ENCODE results near the gene USP5.

USP5 gene

DNA sequence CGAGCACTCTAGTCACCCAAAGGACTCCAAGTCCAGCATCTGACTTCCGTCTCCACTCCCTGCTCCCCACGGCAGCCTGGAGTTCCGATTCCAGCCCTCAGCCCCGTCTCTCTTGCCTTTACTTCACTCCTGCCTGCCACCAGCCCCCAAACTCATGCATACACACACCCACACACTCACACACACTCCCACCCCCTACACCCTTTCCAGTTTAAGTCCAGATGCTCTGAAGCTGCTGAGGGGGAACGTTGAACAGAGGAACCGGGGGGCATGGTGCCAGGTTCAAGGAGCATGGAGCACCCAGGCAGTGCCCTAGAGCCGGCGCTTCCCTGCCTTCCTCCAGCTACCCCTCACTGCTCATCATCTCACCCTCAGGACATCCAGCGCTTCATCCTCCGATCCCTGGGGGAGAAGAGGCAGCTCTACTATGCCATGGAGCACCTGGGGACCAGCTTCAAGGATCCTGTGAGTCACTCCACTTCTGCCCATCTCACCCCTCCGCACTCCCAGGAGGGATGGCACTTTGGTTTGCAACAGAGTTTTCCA lies 20.4 kb upstream of the USP5 start:
- Mint-ChIP-seq H3K4me3 (no peak overlapping the region), H3K27me3 (peaks cover 2% of the 10 kb centered on the region), H3K4me1 (ENCODE audit: low read depth) (peaks cover 21% of the 10 kb centered on the region), H3K36me3 (no peaks in the 10 kb centered on the region), H3K9me3 (ENCODE audit: low read depth) (no peaks in the 10 kb centered on the region), H3K27ac (no peak overlapping the region)

GRCh38 chr12:6832125-6832524 lies 19.8 kb upstream of the USP5 start:
- Mint-ChIP-seq H3K27me3 (peaks cover 2% of the 10 kb centered on the region), H3K4me1 (ENCODE audit: low read depth) (peaks cover 21% of the 10 kb centered on the region), H3K27ac (no peak overlapping the region), H3K36me3 (no peaks in the 10 kb centered on the region), H3K4me3 (no peak overlapping the region), H3K9me3 (ENCODE audit: low read depth) (no peaks in the 10 kb centered on the region)

DNA sequence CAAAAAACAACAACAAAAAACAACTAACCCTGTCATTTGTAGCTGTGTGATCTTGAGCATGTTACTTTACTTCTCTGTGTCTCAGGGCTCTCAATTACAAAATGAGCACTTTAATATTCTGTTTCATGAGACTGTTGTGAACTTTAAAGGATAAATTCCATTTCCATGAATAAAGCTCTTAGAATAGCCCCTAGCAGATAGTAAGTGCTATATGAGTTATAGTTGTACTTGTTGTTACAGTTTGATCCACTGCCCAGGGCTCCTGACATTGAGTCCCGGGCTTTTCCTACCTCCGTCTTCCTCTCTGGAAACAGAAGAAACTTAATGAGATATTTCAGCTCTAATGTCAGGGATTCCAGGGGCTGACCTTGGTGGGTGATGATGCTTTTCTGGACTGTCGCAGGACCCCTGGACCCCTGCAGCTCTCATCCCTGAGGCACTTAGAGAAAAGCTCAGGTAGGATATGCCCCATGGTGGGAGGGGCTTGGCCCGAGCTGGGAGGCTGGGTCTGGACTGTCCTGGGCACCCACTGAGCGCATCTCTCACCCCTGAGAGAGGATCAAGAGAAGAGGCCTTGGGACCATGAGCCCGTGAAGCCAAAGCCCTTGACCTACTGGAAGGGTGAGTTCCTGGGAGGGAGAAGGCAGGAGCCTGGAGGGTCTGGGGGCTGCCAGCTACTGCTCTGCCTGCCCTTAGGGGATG lies 18.6 kb upstream of the USP5 start:
- H3K27ac Mint-ChIP-seq = no peak overlapping the region

GRCh38 chr12:6834254-6834653 lies 17.7 kb upstream of the USP5 start:
- H3K9me3 Mint-ChIP-seq (ENCODE audit: low read depth) = no peaks in the 10 kb centered on the region
- no peak overlapping the region for H3K4me3 Mint-ChIP-seq
- H3K4me1 Mint-ChIP-seq (ENCODE audit: low read depth) = peaks cover 9% of the 10 kb centered on the region
- H3K27ac Mint-ChIP-seq = no peak overlapping the region
- H3K36me3 Mint-ChIP-seq = no peaks in the 10 kb centered on the region
- no peaks in the 10 kb centered on the region for H3K27me3 Mint-ChIP-seq

More for the DNA sequence above, 18.6 kb upstream of the USP5 start:
- no peak overlapping the region for H3K4me3 Mint-ChIP-seq
- no peaks in the 10 kb centered on the region for H3K36me3 Mint-ChIP-seq
- no peaks in the 10 kb centered on the region for H3K27me3 Mint-ChIP-seq
- no peaks in the 10 kb centered on the region for H3K9me3 Mint-ChIP-seq (ENCODE audit: low read depth)
- peaks cover 14% of the 10 kb centered on the region for H3K4me1 Mint-ChIP-seq (ENCODE audit: low read depth)

- H3K27me3 Mint-ChIP-seq = no peaks in the 10 kb centered on the region
- no peak overlapping the region for H3K4me3 Mint-ChIP-seq
- peaks cover 6% of the 10 kb centered on the region for H3K4me1 Mint-ChIP-seq (ENCODE audit: low read depth)
- no peaks in the 10 kb centered on the region for H3K9me3 Mint-ChIP-seq (ENCODE audit: low read depth)
- H3K27ac Mint-ChIP-seq = no peak overlapping the region
- H3K36me3 Mint-ChIP-seq = no peaks in the 10 kb centered on the region
Observed at GRCh38 chr12:6834873-6835272, 17.1 kb upstream of the USP5 start.

DNA sequence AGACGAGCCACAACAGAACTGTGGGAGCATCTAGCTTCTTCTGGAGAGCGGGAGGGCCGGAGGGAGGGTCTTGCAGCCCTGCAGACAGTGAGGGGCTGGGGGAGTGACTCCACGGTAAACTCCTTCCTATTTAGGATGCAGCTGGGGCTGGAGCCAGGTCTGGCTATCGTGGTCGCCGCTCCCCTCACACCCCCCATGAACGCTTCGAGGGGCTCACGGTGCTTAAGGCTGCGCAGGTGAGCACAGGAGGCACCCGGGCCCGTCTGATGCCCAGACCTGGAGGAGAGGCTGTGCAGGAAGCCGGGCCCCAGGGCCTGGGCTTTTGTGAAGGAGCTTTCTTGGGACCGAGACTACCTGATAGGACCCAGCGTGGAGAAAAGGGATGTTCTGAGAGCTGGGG lies 15.1 kb upstream of the USP5 start:
- peaks cover 6% of the 10 kb centered on the region for H3K4me1 Mint-ChIP-seq (ENCODE audit: low read depth)
- H3K4me3 Mint-ChIP-seq = no peak overlapping the region
- no peaks in the 10 kb centered on the region for H3K27me3 Mint-ChIP-seq
- no peaks in the 10 kb centered on the region for H3K9me3 Mint-ChIP-seq (ENCODE audit: low read depth)
- H3K27ac Mint-ChIP-seq = no peak overlapping the region
- H3K36me3 Mint-ChIP-seq = no peaks in the 10 kb centered on the region

GRCh38 chr12:6837370-6838060 lies 14.4 kb upstream of the USP5 start:
- no peaks in the 10 kb centered on the region for H3K36me3 Mint-ChIP-seq
- H3K9me3 Mint-ChIP-seq (ENCODE audit: low read depth) = no peaks in the 10 kb centered on the region
- H3K4me3 Mint-ChIP-seq = no peak overlapping the region
- no peaks in the 10 kb centered on the region for H3K27me3 Mint-ChIP-seq
- H3K4me1 Mint-ChIP-seq (ENCODE audit: low read depth) = peaks cover 6% of the 10 kb centered on the region
- no peak overlapping the region for H3K27ac Mint-ChIP-seq

DNA sequence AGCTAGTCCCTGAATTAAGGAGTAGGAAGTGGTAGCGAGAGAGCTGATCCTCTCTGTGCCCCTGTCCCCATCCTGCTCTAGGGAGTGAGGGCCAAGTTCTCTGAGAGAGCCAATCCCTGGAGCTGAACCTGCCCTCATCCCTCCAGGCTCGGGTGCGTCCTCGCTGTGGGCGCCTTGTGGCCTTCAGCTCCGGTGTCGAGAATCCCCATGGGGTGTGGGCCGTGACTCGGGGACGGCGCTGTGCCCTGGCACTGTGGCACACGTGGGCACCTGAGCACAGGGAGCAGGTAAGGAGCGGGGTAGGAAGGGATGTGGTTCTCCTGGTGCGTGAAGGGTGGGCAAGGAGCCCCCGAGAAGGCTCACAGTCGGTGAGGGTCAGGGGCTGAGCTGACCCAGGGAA lies 13.1 kb upstream of the USP5 start:
- no peaks in the 10 kb centered on the region for H3K36me3 Mint-ChIP-seq
- no peaks in the 10 kb centered on the region for H3K27me3 Mint-ChIP-seq
- no peak overlapping the region for H3K27ac Mint-ChIP-seq
- no peak overlapping the region for H3K4me3 Mint-ChIP-seq
- H3K9me3 Mint-ChIP-seq (ENCODE audit: low read depth) = no peaks in the 10 kb centered on the region
- H3K4me1 Mint-ChIP-seq (ENCODE audit: low read depth) = peaks cover 6% of the 10 kb centered on the region

- Mint-ChIP-seq H3K27ac (no peak overlapping the region), H3K36me3 (peaks cover under 1% of the 10 kb centered on the region), H3K4me3 (no peak overlapping the region), H3K4me1 (ENCODE audit: low read depth) (peaks cover 6% of the 10 kb centered on the region), H3K9me3 (ENCODE audit: low read depth) (no peaks in the 10 kb centered on the region), H3K27me3 (no peaks in the 10 kb centered on the region)
Observed at GRCh38 chr12:6839482-6840201, 12.3 kb upstream of the USP5 start.

GRCh38 chr12:6840330-6840729 lies 11.6 kb upstream of the USP5 start:
- H3K27ac Mint-ChIP-seq = no peak overlapping the region
- peaks cover 4% of the 10 kb centered on the region for H3K4me1 Mint-ChIP-seq (ENCODE audit: low read depth)
- no peaks in the 10 kb centered on the region for H3K9me3 Mint-ChIP-seq (ENCODE audit: low read depth)
- peaks cover 4% of the 10 kb centered on the region for H3K36me3 Mint-ChIP-seq
- H3K4me3 Mint-ChIP-seq = no peak overlapping the region
- H3K27me3 Mint-ChIP-seq = no peaks in the 10 kb centered on the region

DNA sequence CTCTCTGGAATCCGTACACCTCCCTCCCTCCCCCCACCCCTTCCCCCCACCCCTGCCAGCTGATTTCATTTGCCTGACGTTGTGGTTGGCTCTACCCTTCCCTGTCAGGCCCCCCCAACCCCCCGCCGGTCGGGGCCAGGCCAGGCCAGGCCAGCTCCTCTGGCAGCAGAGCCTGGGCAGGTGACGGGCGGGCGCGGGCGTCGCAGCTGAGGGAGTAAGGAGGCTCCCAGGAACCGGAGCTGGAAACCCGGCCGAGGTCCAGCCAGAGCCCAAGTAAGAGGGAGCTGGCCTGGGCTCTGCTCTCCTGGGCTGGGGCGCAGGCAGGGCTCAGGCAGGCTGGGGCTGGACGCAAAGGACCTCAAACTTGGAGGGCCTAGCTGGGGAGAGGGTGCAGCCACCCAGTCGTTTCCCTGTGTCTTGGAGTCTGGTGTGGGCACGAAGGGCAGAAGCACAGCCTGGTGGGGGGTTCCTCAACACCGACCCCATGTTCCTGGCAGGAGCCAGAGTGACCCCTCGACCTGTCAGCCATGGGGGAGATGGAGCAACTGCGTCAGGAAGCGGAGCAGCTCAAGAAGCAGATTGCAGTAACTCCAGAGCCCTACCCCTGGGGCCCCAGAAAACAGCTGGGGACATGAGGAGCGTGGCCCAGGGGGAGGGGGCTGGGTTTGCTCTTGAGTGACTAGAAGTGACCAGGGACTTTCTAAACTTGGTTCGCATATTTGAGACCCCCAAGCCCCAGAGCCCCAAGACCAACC lies 11.0 kb upstream of the USP5 start, which contains the start of gene GNB3:
TSS of gene GNB3 (plus strand) at position 165 of the 755 bp plus-strand sequence. CDS start at position 528, 363 bp downstream.
- H3K4me1 Mint-ChIP-seq (ENCODE audit: low read depth) = no peaks in the 10 kb centered on the region
- H3K27me3 Mint-ChIP-seq = no peaks in the 10 kb centered on the region
- no peak within 1 kb of the TSS for H3K4me3 Mint-ChIP-seq
- no peak within 1 kb of the TSS for H3K27ac Mint-ChIP-seq
- H3K36me3 Mint-ChIP-seq = peaks cover 4% of the 10 kb centered on the region
- H3K9me3 Mint-ChIP-seq (ENCODE audit: low read depth) = no peaks in the 10 kb centered on the region

DNA sequence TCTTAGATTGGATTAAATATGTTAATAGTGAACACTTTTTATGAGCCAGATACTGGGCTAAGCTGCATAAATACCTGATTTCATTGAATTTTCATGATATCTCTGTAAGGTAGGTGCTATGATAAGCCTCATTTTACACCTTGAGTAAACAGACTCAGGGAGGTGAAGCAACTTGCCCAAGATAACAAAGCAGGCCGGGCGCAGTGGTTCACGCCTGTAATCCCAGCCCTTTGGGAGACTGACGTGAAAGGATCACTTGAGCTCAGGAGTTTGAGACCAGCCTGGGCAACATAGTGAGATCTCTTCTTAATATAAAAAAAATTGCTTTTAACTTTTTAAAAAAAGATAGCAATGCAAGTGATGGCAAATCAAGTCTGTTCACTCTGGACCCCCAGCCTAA lies 9.9 kb upstream of the USP5 start:
- Mint-ChIP-seq H3K27ac (no peak overlapping the region), H3K9me3 (ENCODE audit: low read depth) (no peaks in the 10 kb centered on the region), H3K4me3 (no peak overlapping the region), H3K4me1 (ENCODE audit: low read depth) (no peaks in the 10 kb centered on the region), H3K36me3 (peaks cover 4% of the 10 kb centered on the region), H3K27me3 (no peaks in the 10 kb centered on the region)

DNA sequence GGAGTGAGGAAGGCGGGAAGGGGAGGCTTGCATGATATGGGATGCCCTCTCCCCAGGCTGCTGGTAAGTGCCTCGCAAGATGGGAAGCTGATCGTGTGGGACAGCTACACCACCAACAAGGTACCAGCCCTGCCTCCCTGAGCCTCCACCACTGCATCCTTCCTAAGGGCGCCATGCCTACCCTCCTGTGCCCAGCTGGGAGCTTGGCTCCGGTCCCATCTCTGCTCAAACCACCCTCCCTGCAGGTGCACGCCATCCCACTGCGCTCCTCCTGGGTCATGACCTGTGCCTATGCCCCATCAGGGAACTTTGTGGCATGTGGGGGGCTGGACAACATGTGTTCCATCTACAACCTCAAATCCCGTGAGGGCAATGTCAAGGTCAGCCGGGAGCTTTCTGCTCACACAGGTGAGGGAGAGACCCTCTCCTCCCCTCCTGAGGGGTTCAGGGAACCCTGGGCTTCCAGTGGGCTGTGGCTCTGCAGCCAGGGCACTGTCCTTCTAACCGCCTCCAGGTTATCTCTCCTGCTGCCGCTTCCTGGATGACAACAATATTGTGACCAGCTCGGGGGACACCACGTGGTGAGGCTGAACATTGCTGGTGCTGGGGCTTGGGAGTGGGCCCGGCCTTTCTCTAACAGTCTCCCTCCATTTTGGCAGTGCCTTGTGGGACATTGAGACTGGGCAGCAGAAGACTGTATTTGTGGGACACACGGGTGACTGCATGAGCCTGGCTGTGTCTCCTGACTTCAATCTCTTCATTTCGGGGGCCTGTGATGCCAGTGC lies 8.6 kb upstream of the USP5 start:
- Mint-ChIP-seq H3K27me3 (no peaks in the 10 kb centered on the region), H3K4me1 (ENCODE audit: low read depth) (no peaks in the 10 kb centered on the region), H3K27ac (no peak overlapping the region), H3K36me3 (peaks cover 4% of the 10 kb centered on the region), H3K4me3 (no peak overlapping the region), H3K9me3 (ENCODE audit: low read depth) (no peaks in the 10 kb centered on the region)

- no peaks in the 10 kb centered on the region for H3K9me3 Mint-ChIP-seq (ENCODE audit: low read depth)
- no peaks in the 10 kb centered on the region for H3K4me1 Mint-ChIP-seq (ENCODE audit: low read depth)
- no peak overlapping the region for H3K27ac Mint-ChIP-seq
- peaks cover 4% of the 10 kb centered on the region for H3K36me3 Mint-ChIP-seq
- no peak overlapping the region for H3K4me3 Mint-ChIP-seq
- no peaks in the 10 kb centered on the region for H3K27me3 Mint-ChIP-seq
Observed at GRCh38 chr12:6845395-6845794, 6.6 kb upstream of the USP5 start.

Data from activated naive CD8-positive, alpha-beta T cell (primary cell).